Measurements from ENCODE around the gene PI4KA.

DNA sequence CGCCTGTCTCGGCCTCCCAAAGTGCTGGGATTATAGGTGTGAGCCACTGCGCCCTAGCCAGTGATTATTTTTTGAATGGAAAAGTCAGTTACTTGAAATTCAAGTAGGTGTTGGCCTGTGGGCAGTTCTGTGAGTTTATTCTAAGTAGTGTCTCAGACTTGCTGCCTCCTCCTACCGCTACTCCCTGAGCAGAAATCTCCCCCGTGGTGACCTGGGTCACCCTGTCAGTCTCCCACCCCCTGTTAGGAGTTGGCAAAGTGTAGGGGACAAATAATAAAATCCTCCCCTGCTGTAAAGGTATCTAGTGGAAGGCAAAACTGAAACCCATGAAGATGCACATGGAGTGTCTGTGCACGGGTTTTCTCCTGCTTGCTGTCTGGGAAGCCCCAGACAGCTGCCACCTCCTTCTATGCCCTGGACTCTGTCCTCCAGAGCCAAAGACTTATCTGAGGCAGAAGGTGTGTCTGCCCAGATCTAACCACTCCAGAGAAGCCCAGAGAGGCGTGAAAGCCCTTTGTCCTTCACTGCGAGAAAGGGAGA is 26.5 kb upstream of the PI4KA start:
- no peak for TF ChIP-seq CTCF (conservative IDR thresholded peaks at IDR 0.05)
- TF ChIP-seq ZFX (IDR thresholded peaks at IDR 0.05), result no peak

Measured in C4-2B (cell line).